Right cardiac atrium (tissue), 5 donors: ENCODE measurements around the gene CARS2. TPM values are rescaled to one million over a fixed set of nuclear protein-coding genes. Genes with fewer than 3 reads are reported as not detected.
"Not testable (repeated sequence)": the region's sequence is repeated elsewhere in the genome, so short reads cannot be mapped to it uniquely, and the experiment has no call there.

Experiments
- ATAC-seq, 2 donors: fragments of 200-7000 bp; cut with Tn5 transposase; one replicate each; pipeline versions ENCODE4 v1.8.0 to v1.9.1; 2020; ENCODE audit warnings: moderate library complexity in 2 of 2, mild to moderate bottlenecking in 1 of 2
- DNase-seq, 3 donors: peaks; one replicate each; pipeline ENCODE4 v3.0.0-alpha.2; 2020
- H3K27ac ChIP-seq: one replicate; pipeline ENCODE4 v1.5.1; 2013; ENCODE audit warnings: mild to moderate bottlenecking, low read length, control low read depth, moderate library complexity
- H3K27me3 ChIP-seq: one replicate; pipeline ENCODE4 v1.6.1; 2013; ENCODE audit not compliant: control insufficient read depth, insufficient read depth
- H3K4me1 ChIP-seq: one replicate; pipeline ENCODE4 v1.6.1; 2013; ENCODE audit warnings: low read length; ENCODE audit not compliant: control insufficient read depth, insufficient read depth
- H3K4me3 ChIP-seq: one replicate; pipeline ENCODE4 v1.5.1; 2013; ENCODE audit warnings: low read length, control low read depth
- H3K9me3 ChIP-seq: one replicate; pipeline ENCODE4 v1.6.1; 2013; ENCODE audit warnings: low read length; ENCODE audit not compliant: control insufficient read depth
- WGBS: extraction: QIAGEN DNeasy Blood & Tissue Kit; methylation state at CpG from one replicate; pipeline ENCODE4 v1.1.7; 2013; 5-methylcytosine and 5-hydroxymethylcytosine counted together
- intact Hi-C, 4 donors: fragments of 100-400 bp; cut with DNase I; formaldehyde crosslinking; loops; one replicate each; pipeline versions ENCODE4 v1.11.0 to v1.14.0; 2022 to 2023
- polyA plus RNA-seq: library from polyadenylated mRNA; stranded (reverse); fragments of 200-250 nt; gene quantifications from one replicate; pipeline ENCODE4 v1.2.3, GENCODE V29; 2013
- total RNA-seq, 4 donors: library from RNA; stranded (reverse); fragmentation: NEBNext Ultra II Directional; extraction: Animal tissue kit (Norgen Biotek cat#: 25700); gene quantifications; one replicate each; pipeline ENCODE4 v1.2.1, GENCODE V29; 2021
- donor health status: healthy with polysubstance abuse.
- donor health status: DM: no; HTN: yes; CAD: no.
- donor health status: DM: no; HTN: no; CAD: no.
- donor health status: DM: no; HTN: yes; CAD: no; lungs with severe emphysema.
- donor health status: DM: yes; HTN: yes; CAD: no.

The CARS2 gene
- total and polyA plus RNA-seq, 5 donors = 36.5 to 51.0 (median 37.8) TPM

- no peaks in the 10 kb centered on the region for H3K4me1 ChIP-seq
- no peak overlapping the region for H3K27ac ChIP-seq
- DNase-seq = no peak
- WGBS = 84% methylated on average over 15 of the region's 15 CpGs
- no peak overlapping the region for H3K4me3 ChIP-seq
- no peak for ATAC-seq
- intact Hi-C loops = no loop called here
- no peaks in the 10 kb centered on the region for H3K9me3 ChIP-seq
- no peaks in the 10 kb centered on the region for H3K27me3 ChIP-seq
These were observed 23.9 kb downstream of the CARS2 start for GRCh38 chr13:110681868-110682550.

GRCh38 chr13:110680852-110681251, 25.1 kb downstream of the CARS2 start:
- 84% methylated on average over 7 of the region's 7 CpGs for WGBS
- H3K4me1 ChIP-seq = no peaks in the 10 kb centered on the region
- intact Hi-C loops = no loop called here
- H3K4me3 ChIP-seq = no peak overlapping the region
- no peaks in the 10 kb centered on the region for H3K9me3 ChIP-seq
- DNase-seq (no peak), ATAC-seq (peak in 1 of 2 donors; percentile 39)
- H3K27me3 ChIP-seq = no peaks in the 10 kb centered on the region
- H3K27ac ChIP-seq = no peak overlapping the region

- WGBS = 92% methylated on average over 28 of the region's 28 CpGs
- Histone ChIP-seq H3K9me3 (no peaks in the 10 kb centered on the region), H3K4me3 (no peak overlapping the region), H3K27ac (no peak overlapping the region), H3K4me1 (no peaks in the 10 kb centered on the region), H3K27me3 (no peaks in the 10 kb centered on the region)
- intact Hi-C loops = no loop called here
- no peak for DNase-seq
- ATAC-seq = peak in 1 of 2 donors; percentile 26
These were observed 28.0 kb downstream of the CARS2 start for GRCh38 chr13:110677731-110678545.

GRCh38 chr13:110676595-110677587, 29.0 kb downstream of the CARS2 start:
- Histone ChIP-seq H3K9me3 (no peaks in the 10 kb centered on the region), H3K27me3 (no peaks in the 10 kb centered on the region), H3K4me1 (no peaks in the 10 kb centered on the region), H3K27ac (no peak overlapping the region), H3K4me3 (no peak overlapping the region)
- ATAC-seq (peak in 1 of 2 donors; percentile 43), DNase-seq (no peak)
- intact Hi-C loops = no loop called here
- 91% methylated on average over 28 of the region's 28 CpGs for WGBS

GRCh38 chr13:110669814-110670213, 36.1 kb downstream of the CARS2 start:
- H3K27ac ChIP-seq, intact Hi-C loops, ATAC-seq, H3K4me3 ChIP-seq, H3K9me3 ChIP-seq, H3K27me3 ChIP-seq, DNase-seq, H3K4me1 ChIP-seq: not testable (repeated sequence)
- whole genome bisulfite sequencing = 97% methylated on average over 11 of the region's 11 CpGs

GRCh38 chr13:110669036-110669435, 36.9 kb downstream of the CARS2 start:
- Histone ChIP-seq H3K9me3 (no peaks in the 10 kb centered on the region), H3K4me1 (no peaks in the 10 kb centered on the region), H3K27me3 (no peaks in the 10 kb centered on the region), H3K27ac (no peak overlapping the region), H3K4me3 (no peak overlapping the region)
- 90% methylated on average over 9 of the region's 9 CpGs for WGBS
- DNase-seq = no peak
- intact Hi-C loops = no loop called here
- no peak for ATAC-seq

GRCh38 chr13:110666255-110666533, 39.7 kb downstream of the CARS2 start:
- WGBS = 86% methylated on average over 8 of the region's 8 CpGs
- Histone ChIP-seq H3K27me3 (no peaks in the 10 kb centered on the region), H3K4me3 (no peak overlapping the region), H3K9me3 (no peaks in the 10 kb centered on the region), H3K4me1 (no peaks in the 10 kb centered on the region), H3K27ac (no peak overlapping the region)
- no peak for ATAC-seq
- intact Hi-C loops = no loop called here
- DNase-seq = no peak

GRCh38 chr13:110665491-110666254, 40.2 kb downstream of the CARS2 start:
- H3K27ac ChIP-seq = no peak overlapping the region
- 84% methylated on average over 23 of the region's 23 CpGs for WGBS
- ATAC-seq = peak in 1 of 2 donors; percentile 43
- no peak for DNase-seq
- H3K4me3 ChIP-seq = no peak overlapping the region
- intact Hi-C loops = no loop called here
- H3K27me3 ChIP-seq = no peaks in the 10 kb centered on the region
- H3K9me3 ChIP-seq = no peaks in the 10 kb centered on the region
- no peaks in the 10 kb centered on the region for H3K4me1 ChIP-seq

GRCh38 chr13:110664673-110665072, 41.2 kb downstream of the CARS2 start:
- Histone ChIP-seq H3K9me3 (no peaks in the 10 kb centered on the region), H3K4me3 (no peak overlapping the region), H3K4me1 (no peaks in the 10 kb centered on the region), H3K27ac (no peak overlapping the region), H3K27me3 (no peaks in the 10 kb centered on the region)
- intact Hi-C loops = no loop called here
- peak in 1 of 2 donors; percentile 28 for ATAC-seq
- DNase-seq = no peak
- WGBS = 82% methylated on average over 11 of the region's 11 CpGs

GRCh38 chr13:110664041-110664440, 41.9 kb downstream of the CARS2 start:
- DNase-seq = no peak
- Histone ChIP-seq H3K27me3 (no peaks in the 10 kb centered on the region), H3K9me3 (no peaks in the 10 kb centered on the region), H3K4me1 (no peaks in the 10 kb centered on the region), H3K27ac (no peak overlapping the region), H3K4me3 (no peak overlapping the region)
- no peak for ATAC-seq
- 90% methylated on average over 7 of the region's 7 CpGs for WGBS
- intact Hi-C loops = no loop called here
